Measurements from ENCODE around the gene RERE. TPM values are rescaled to one million over a fixed set of nuclear protein-coding genes. Genes with fewer than 3 reads are reported as not detected.

The RERE gene
- total RNA-seq, 2 experiments from 2014 or later = 73.1 to 211 TPM

GRCh38 chr1:8671306-8671917, 146.0 kb downstream of the RERE start:
- no peak overlapping the region for H3K4me2 ChIP-seq (ENCODE audit: low read length)
- peaks cover 24% of the 10 kb centered on the region for H3K4me1 ChIP-seq (ENCODE audit: insufficient read depth, low read length, poor library complexity, severe bottlenecking)
- no peaks in the 10 kb centered on the region for H3K9me3 ChIP-seq (ENCODE audit: low read length)
- BruUV-seq (replicated peaks) = no TSS peak
- CTCF ChIA-PET (ENCODE audit: unreplicated experiment) = interaction anchor here (1.0 kb wide), 1 partner anchor 109 kb away, joined by 4 read pairs; no protein-coding TSS in a partner anchor
- H4K20me1 ChIP-seq (ENCODE audit: insufficient read depth, low read length) = peaks cover 7% of the 10 kb centered on the region; the same call in 1 of the 2 replicates
- peak; percentile 46 for DNase-seq (ENCODE audit: low spot score)
- TF ChIP-seq CTCF (conservative IDR thresholded peaks at IDR 0.05; ENCODE audit: low read length) = peak; percentile 83
- TF ChIP-seq EZH2phosphoT487 (IDR thresholded peaks at IDR 0.05; ENCODE audit: borderline replicate concordance, low read depth, low read length) = no peak
- H2AFZ ChIP-seq (ENCODE audit: low read length) = no peak overlapping the region
- H3K4me3 ChIP-seq (ENCODE audit: low read depth, low read length, poor library complexity, severe bottlenecking) = no peak overlapping the region
- POLR2A ChIA-PET = interaction anchor here (0.6 to 0.7 kb wide), 2 partner anchors 11 to 177 kb away, joined by 3 to 4 read pairs; no protein-coding TSS in a partner anchor
- H3K9me2 ChIP-seq (ENCODE audit: insufficient read depth, low read length) = no peaks in the 10 kb centered on the region
- peaks cover 20% of the 10 kb centered on the region; the same call in 1 of the 2 replicates for H3K79me2 ChIP-seq (ENCODE audit: insufficient read depth, low read depth, low read length)
- no peaks in the 10 kb centered on the region for H3K36me3 ChIP-seq (ENCODE audit: insufficient read depth, low read length)
- no peak overlapping the region for H3K27ac ChIP-seq (ENCODE audit: low read depth, low read length, poor library complexity, severe bottlenecking)
- intact Hi-C loops (cut with micrococcal nuclease; ENCODE audit: unreplicated experiment) = loop anchor here (5.0 kb wide), 1 partner anchor 109 kb away; no protein-coding TSS in a partner anchor

DNA sequence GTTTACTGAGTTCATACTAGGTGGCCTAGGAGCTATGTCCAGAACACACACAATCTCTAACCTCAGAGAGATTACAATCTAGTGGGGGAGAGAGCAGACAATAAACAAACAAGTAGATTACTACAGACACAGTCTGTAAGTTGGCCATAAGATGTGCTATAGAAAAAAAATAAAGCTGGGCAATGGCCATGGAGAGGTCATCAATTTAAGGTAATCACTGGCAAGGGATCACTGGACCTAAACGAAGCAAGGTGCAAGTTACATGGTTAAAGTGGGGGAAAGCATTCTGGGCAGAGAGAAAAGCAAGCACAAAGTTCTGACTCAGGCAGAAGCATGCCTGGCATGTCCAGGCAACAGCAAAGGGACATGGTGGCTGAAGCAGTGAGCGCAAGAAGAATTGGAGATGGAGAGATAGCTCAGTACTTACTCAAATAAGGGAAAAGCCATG, 147.0 kb downstream of the RERE start:
- H3K9me2 ChIP-seq (ENCODE audit: insufficient read depth, low read length) = no peaks in the 10 kb centered on the region
- ChIA-PET POLR2A (interaction anchor here (0.5 to 0.7 kb wide), 2 partner anchors 19 to 249 kb away, joined by 3 read pairs; no protein-coding TSS in a partner anchor), CTCF (ENCODE audit: unreplicated experiment) (no interaction called here)
- no peaks in the 10 kb centered on the region for H3K36me3 ChIP-seq (ENCODE audit: insufficient read depth, low read length)
- intact Hi-C loops (cut with micrococcal nuclease; ENCODE audit: unreplicated experiment) = loop anchor here (5.0 kb wide), 1 partner anchor 108 kb away; no protein-coding TSS in a partner anchor
- no peaks in the 10 kb centered on the region for H3K9me3 ChIP-seq (ENCODE audit: low read length)
- no TSS peak for BruUV-seq (replicated peaks)
- H4K20me1 ChIP-seq (ENCODE audit: insufficient read depth, low read length) = peaks cover 9% of the 10 kb centered on the region; the same call in 1 of the 2 replicates
- H3K4me2 ChIP-seq (ENCODE audit: low read length) = no peak overlapping the region
- H3K4me3 ChIP-seq (ENCODE audit: low read depth, low read length, poor library complexity, severe bottlenecking) = no peak overlapping the region
- H3K79me2 ChIP-seq (ENCODE audit: insufficient read depth, low read depth, low read length) = peaks cover 27% of the 10 kb centered on the region; the same call in 1 of the 2 replicates
- DNase-seq (ENCODE audit: low spot score) = no peak
- no peak overlapping the region for H3K27ac ChIP-seq (ENCODE audit: low read depth, low read length, poor library complexity, severe bottlenecking)
- peaks cover 29% of the 10 kb centered on the region for H3K4me1 ChIP-seq (ENCODE audit: insufficient read depth, low read length, poor library complexity, severe bottlenecking)
- no peak overlapping the region for H2AFZ ChIP-seq (ENCODE audit: low read length)
- TF ChIP-seq CTCF (conservative IDR thresholded peaks at IDR 0.05; ENCODE audit: low read length) (no peak), EZH2phosphoT487 (IDR thresholded peaks at IDR 0.05; ENCODE audit: borderline replicate concordance, low read depth, low read length) (no peak)

All from OCI-LY7 (cell line).